OCI-LY1 (cell line): ENCODE results near the gene ZNF285.
"Not testable (repeated sequence)": the region's sequence is repeated elsewhere in the genome, so short reads cannot be mapped to it uniquely, and the experiment has no call there.

Source experiments
- H2AFZ ChIP-seq: fragments of 200-600 bp; sonication (generic), shearing (Covaris generic); 2 replicates; pipeline ENCODE4 v1.6.0; 2014; ENCODE audit warnings: antibody characterized with exemption, mild to moderate bottlenecking, low read length
- H3F3A ChIP-seq: fragments of 200-600 bp; sonication (generic), shearing (Covaris generic); 2 replicates; pipeline ENCODE4 v1.6.0; 2014; ENCODE audit warnings: mild to moderate bottlenecking, antibody characterized with exemption, low read length, moderate library complexity; ENCODE audit not compliant: insufficient read depth
- H3K27ac ChIP-seq: fragments of 200-600 bp; sonication (generic); 2 replicates; pipeline ENCODE4 v1.5.1; 2014; ENCODE audit warnings: low read length, mixed run types, mild to moderate bottlenecking, low read depth; ENCODE audit not compliant: poor library complexity, severe bottlenecking
- H3K27me3 ChIP-seq: fragments of 200-600 bp; sonication (generic); 2 replicates; pipeline ENCODE4 v1.6.0; 2014; ENCODE audit warnings: antibody characterized with exemption, mild to moderate bottlenecking, low read length, moderate library complexity; ENCODE audit not compliant: insufficient read depth
- H3K36me3 ChIP-seq: fragments of 200-600 bp; sonication (generic); 2 replicates; pipeline ENCODE4 v1.6.1; 2014; ENCODE audit warnings: mild to moderate bottlenecking, antibody characterized with exemption, low read length, moderate library complexity, mixed read lengths; ENCODE audit not compliant: insufficient read depth
- H3K4me1 ChIP-seq: fragments of 200-600 bp; sonication (generic); 2 replicates; pipeline ENCODE4 v1.5.1; 2014; ENCODE audit warnings: mild to moderate bottlenecking, low read length, moderate library complexity; ENCODE audit not compliant: insufficient read depth, severe bottlenecking
- H3K4me2 ChIP-seq: fragments of 200-600 bp; sonication (generic), shearing (Covaris generic); 2 replicates; pipeline ENCODE4 v1.6.1; 2014; ENCODE audit warnings: low read length
- H3K4me3 ChIP-seq: fragments of 200-600 bp; sonication (generic); 2 replicates; pipeline ENCODE4 v1.5.1; 2014; ENCODE audit warnings: low read length, low read depth, mild to moderate bottlenecking, mixed read lengths; ENCODE audit not compliant: poor library complexity, severe bottlenecking
- H3K79me2 ChIP-seq: fragments of 200-600 bp; shearing (Covaris generic); 2 replicates; pipeline ENCODE4 v1.6.1; 2016; ENCODE audit warnings: mixed run types, low read length, mixed read lengths; ENCODE audit not compliant: insufficient read depth
- H3K9ac ChIP-seq: fragments of 200-600 bp; sonication (generic), shearing (Covaris generic); 2 replicates; pipeline ENCODE4 v1.6.1; 2014; ENCODE audit warnings: mild to moderate bottlenecking, low read length, mixed read lengths
- H3K9me2 ChIP-seq: fragments of 200-600 bp; sonication (generic), shearing (Covaris generic); 2 replicates; pipeline ENCODE4 v1.6.1; 2014; ENCODE audit warnings: low read depth, mild to moderate bottlenecking, low read length, mixed read lengths
- H3K9me3 ChIP-seq: fragments of 200-600 bp; shearing (Covaris generic); 2 replicates; pipeline ENCODE4 v1.6.1; 2014; ENCODE audit warnings: low read length, mixed read lengths
- H4K20me1 ChIP-seq: fragments of 200-600 bp; sonication (generic), shearing (Covaris generic); 2 replicates; pipeline ENCODE4 v1.6.0; 2016; ENCODE audit warnings: mild to moderate bottlenecking, low read length; ENCODE audit not compliant: insufficient read depth
- CTCF ChIP-seq: fragments of 200-600 bp; sonication (generic), shearing (Covaris generic); IDR thresholded peaks from 2 replicates; pipeline ENCODE4 v1.5.1; 2017; ENCODE audit warnings: mild to moderate bottlenecking, antibody characterized with exemption, low read length, moderate library complexity, mixed read lengths
- EZH2 ChIP-seq: fragments of 200-600 bp; sonication (generic), shearing (Covaris generic); IDR thresholded peaks from 2 replicates; pipeline ENCODE4 v1.8.0; 2017; ENCODE audit warnings: borderline replicate concordance, mixed run types, mild to moderate bottlenecking, antibody characterized with exemption, low read length, moderate library complexity, mixed read lengths

The ZNF285 gene

GRCh38 chr19:44344255-44344654, 57.2 kb downstream of the ZNF285 start:
- no peak overlapping the region for H3K27ac ChIP-seq
- H3K9ac ChIP-seq, result no peak overlapping the region
- H3K4me3 ChIP-seq, result no peak overlapping the region
- H3K4me2 ChIP-seq, result no peak overlapping the region
- no peak overlapping the region for H2AFZ ChIP-seq
- H4K20me1 ChIP-seq, result no peaks in the 10 kb centered on the region
- H3K79me2 ChIP-seq, result no peaks in the 10 kb centered on the region
- H3K36me3 ChIP-seq, result no peaks in the 10 kb centered on the region
- no peak for TF ChIP-seq EZH2
- no peak for TF ChIP-seq CTCF
- H3K4me1 ChIP-seq, result no peaks in the 10 kb centered on the region
- H3K27me3 ChIP-seq, result no peaks in the 10 kb centered on the region
- no peaks in the 10 kb centered on the region for H3K9me2 ChIP-seq
- no peaks in the 10 kb centered on the region for H3F3A ChIP-seq
- no peaks in the 10 kb centered on the region for H3K9me3 ChIP-seq

GRCh38 chr19:44341794-44342193, 59.6 kb downstream of the ZNF285 start:
- H3K9me3 ChIP-seq, result no peaks in the 10 kb centered on the region
- H3K9ac ChIP-seq, result no peak overlapping the region
- TF ChIP-seq EZH2 (no peak), CTCF (no peak)
- no peaks in the 10 kb centered on the region for H3K79me2 ChIP-seq
- no peaks in the 10 kb centered on the region for H3K9me2 ChIP-seq
- no peak overlapping the region for H3K27ac ChIP-seq
- H3K27me3 ChIP-seq, result no peaks in the 10 kb centered on the region
- H3K4me2 ChIP-seq, result no peak overlapping the region
- H2AFZ ChIP-seq, result no peak overlapping the region
- H3K4me3 ChIP-seq, result no peak overlapping the region
- no peaks in the 10 kb centered on the region for H3F3A ChIP-seq
- no peaks in the 10 kb centered on the region for H4K20me1 ChIP-seq
- no peaks in the 10 kb centered on the region for H3K4me1 ChIP-seq
- no peaks in the 10 kb centered on the region for H3K36me3 ChIP-seq

GRCh38 chr19:44334639-44335038, 66.8 kb downstream of the ZNF285 start:
- not testable (repeated sequence) for H3K27ac ChIP-seq, H2AFZ ChIP-seq, H3K4me2 ChIP-seq, H3K36me3 ChIP-seq, H3K9me2 ChIP-seq, H3K4me1 ChIP-seq, H3F3A ChIP-seq, H3K79me2 ChIP-seq, H4K20me1 ChIP-seq, H3K27me3 ChIP-seq, H3K9ac ChIP-seq, H3K9me3 ChIP-seq, H3K4me3 ChIP-seq
